ENCODE data around the gene TSHZ2. TPM values are rescaled to one million over a fixed set of nuclear protein-coding genes. Genes with fewer than 3 reads are reported as not detected.

The TSHZ2 gene
- total RNA-seq, 1 donor from 2014 or later, result 22.9 TPM

DNA sequence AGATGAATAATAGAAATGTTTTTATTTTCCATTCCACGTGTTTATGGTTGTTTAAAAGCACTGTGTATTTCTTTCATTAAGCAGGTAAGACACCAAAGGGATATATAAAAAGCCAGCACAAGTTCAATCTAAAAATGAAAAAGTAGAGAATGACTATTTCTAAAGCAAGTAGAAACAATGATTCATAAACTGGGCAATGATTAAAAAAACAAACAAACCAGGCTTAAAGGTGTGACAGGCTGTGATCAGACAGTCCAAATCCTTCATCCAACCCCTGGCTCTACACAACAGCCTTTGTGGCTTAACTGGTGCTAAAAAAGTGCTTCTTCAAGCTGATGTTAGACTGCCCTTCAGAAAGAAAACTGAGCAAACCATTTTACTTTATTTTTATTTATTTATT lies 45.7 kb upstream of the TSHZ2 start:
- no peak for DNase-seq (ENCODE audit: low spot score, unreplicated experiment)
- Mint-ChIP-seq H3K27me3 (no peaks in the 10 kb centered on the region), H3K9me3 (ENCODE audit: low read depth) (no peaks in the 10 kb centered on the region), H3K36me3 (ENCODE audit: insufficient read depth) (no peaks in the 10 kb centered on the region), H3K4me3 (ENCODE audit: low read depth) (no peak overlapping the region), H3K4me1 (ENCODE audit: low read depth) (peaks cover 15% of the 10 kb centered on the region), H3K27ac (no peak overlapping the region)
- TF ChIP-seq, protein P1, sequence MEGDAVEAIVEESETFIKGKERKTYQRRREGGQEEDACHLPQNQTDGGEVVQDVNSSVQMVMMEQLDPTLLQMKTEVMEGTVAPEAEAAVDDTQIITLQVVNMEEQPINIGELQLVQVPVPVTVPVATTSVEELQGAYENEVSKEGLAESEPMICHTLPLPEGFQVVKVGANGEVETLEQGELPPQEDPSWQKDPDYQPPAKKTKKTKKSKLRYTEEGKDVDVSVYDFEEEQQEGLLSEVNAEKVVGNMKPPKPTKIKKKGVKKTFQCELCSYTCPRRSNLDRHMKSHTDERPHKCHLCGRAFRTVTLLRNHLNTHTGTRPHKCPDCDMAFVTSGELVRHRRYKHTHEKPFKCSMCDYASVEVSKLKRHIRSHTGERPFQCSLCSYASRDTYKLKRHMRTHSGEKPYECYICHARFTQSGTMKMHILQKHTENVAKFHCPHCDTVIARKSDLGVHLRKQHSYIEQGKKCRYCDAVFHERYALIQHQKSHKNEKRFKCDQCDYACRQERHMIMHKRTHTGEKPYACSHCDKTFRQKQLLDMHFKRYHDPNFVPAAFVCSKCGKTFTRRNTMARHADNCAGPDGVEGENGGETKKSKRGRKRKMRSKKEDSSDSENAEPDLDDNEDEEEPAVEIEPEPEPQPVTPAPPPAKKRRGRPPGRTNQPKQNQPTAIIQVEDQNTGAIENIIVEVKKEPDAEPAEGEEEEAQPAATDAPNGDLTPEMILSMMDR (IDR thresholded peaks at IDR 0.05; ENCODE audit: unreplicated experiment), result no peak

DNA sequence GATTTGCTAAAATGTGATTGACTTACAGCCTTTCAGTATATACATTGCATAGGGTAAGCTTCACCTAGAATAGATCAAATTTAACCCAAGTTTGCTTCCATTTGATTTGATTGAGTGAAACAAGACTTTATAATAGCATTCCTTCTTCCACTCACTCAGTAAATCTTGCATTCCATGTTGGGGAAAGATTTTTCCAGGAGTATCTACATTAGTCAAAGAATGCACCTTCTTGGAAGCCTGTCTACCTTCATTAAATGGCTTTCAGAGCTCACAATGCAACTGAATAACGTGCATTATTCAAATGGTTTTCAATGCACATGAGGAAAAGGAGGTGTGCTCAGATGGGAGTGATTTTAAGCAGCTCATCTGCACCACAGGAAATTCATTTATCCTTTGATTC lies 38.3 kb upstream of the TSHZ2 start:
- H3K4me3 Mint-ChIP-seq (ENCODE audit: low read depth), result no peak overlapping the region
- H3K9me3 Mint-ChIP-seq (ENCODE audit: low read depth), result peaks cover 6% of the 10 kb centered on the region
- H3K27ac Mint-ChIP-seq, result no peak overlapping the region
- TF ChIP-seq, protein P1 (IDR thresholded peaks at IDR 0.05; ENCODE audit: unreplicated experiment), result no peak
- peaks cover 2% of the 10 kb centered on the region for H3K27me3 Mint-ChIP-seq
- no peak for DNase-seq (ENCODE audit: low spot score, unreplicated experiment)
- H3K4me1 Mint-ChIP-seq (ENCODE audit: low read depth), result peaks cover 5% of the 10 kb centered on the region
- H3K36me3 Mint-ChIP-seq (ENCODE audit: insufficient read depth), result no peaks in the 10 kb centered on the region

DNA sequence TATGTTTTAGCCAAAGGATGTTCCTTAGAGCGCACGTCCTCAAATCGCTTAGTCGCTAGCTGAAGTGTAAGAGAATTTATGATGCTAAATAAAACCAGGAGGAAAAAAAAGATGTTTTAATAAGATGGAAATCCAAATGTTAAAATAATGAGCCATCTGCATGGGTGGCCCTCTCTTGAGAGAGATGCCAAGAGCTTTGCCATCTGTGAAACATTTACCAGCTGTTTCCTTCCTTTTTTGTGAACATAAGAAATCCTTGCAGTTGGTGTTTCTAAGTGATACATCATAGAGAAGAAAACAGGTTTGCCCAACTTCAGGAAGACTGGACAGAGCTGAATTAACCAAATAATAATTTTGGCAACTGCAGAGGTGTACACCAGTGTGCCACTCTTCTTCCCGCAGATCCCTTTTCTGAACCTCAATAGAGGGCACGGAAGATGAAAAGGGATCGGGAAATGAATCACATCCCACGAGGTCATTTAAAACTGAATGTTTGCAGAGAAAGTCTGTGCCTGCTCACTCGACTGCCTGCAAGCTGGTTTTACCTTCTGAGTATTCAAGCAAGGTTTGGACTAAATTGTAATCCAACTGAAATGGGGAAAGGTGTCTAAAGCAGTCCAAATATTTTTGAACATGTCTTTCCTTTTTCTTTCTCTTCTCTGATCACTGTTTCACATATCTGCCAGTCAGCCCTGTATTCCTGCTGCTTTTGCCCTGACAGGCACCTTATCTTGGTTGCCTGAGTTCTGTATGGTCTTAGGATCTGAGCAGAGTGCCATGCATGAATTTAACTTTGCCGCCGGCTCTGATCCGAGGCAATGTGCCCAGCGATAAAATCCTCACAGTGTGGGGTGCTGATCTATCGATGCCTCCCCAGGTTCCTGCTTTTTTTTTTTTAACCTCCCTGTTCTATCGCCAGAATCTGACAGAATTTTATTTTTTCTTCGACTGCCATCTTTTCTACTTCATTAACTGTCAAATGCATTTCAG lies 35.5 kb upstream of the TSHZ2 start:
- H3K4me1 Mint-ChIP-seq (ENCODE audit: low read depth), result peaks cover 5% of the 10 kb centered on the region
- no peak overlapping the region for H3K4me3 Mint-ChIP-seq (ENCODE audit: low read depth)
- H3K9me3 Mint-ChIP-seq (ENCODE audit: low read depth), result peaks cover 6% of the 10 kb centered on the region
- TF ChIP-seq, protein P1 (IDR thresholded peaks at IDR 0.05; ENCODE audit: unreplicated experiment), result no peak
- H3K27me3 Mint-ChIP-seq, result peaks cover 2% of the 10 kb centered on the region
- no peak for DNase-seq (ENCODE audit: low spot score, unreplicated experiment)
- no peaks in the 10 kb centered on the region for H3K36me3 Mint-ChIP-seq (ENCODE audit: insufficient read depth)
- no peak overlapping the region for H3K27ac Mint-ChIP-seq

DNA sequence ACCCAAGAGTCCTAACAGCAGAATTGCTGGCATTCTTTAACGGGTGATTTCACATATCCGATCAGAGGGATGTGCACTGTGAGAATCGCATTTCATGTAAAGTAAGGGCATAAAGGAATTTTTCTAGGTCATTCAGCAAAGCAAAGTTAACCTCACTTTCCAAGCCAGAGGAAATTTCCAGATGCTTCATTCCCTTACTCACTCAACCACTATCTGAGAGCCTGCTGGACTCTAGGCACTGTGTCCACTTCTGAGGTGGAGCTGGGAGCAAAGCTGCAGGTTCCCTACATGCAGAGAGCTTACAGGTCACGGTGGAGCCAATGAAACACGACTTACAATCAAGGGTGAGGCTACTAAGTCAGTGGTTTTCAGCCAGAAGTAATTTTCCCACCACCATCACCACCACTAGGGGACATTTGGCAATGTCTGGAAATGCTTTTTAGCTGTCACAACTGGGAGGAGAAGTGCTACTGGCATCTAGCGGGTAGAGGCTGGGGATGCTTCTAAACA lies 34.5 kb upstream of the TSHZ2 start:
- H3K27me3 Mint-ChIP-seq, result peaks cover 2% of the 10 kb centered on the region
- peaks cover 5% of the 10 kb centered on the region for H3K4me1 Mint-ChIP-seq (ENCODE audit: low read depth)
- DNase-seq (ENCODE audit: low spot score, unreplicated experiment), result no peak
- H3K36me3 Mint-ChIP-seq (ENCODE audit: insufficient read depth), result no peaks in the 10 kb centered on the region
- no peak overlapping the region for H3K4me3 Mint-ChIP-seq (ENCODE audit: low read depth)
- peaks cover 6% of the 10 kb centered on the region for H3K9me3 Mint-ChIP-seq (ENCODE audit: low read depth)
- no peak overlapping the region for H3K27ac Mint-ChIP-seq
- TF ChIP-seq, protein P1 (IDR thresholded peaks at IDR 0.05; ENCODE audit: unreplicated experiment), result peak; percentile 8

DNA sequence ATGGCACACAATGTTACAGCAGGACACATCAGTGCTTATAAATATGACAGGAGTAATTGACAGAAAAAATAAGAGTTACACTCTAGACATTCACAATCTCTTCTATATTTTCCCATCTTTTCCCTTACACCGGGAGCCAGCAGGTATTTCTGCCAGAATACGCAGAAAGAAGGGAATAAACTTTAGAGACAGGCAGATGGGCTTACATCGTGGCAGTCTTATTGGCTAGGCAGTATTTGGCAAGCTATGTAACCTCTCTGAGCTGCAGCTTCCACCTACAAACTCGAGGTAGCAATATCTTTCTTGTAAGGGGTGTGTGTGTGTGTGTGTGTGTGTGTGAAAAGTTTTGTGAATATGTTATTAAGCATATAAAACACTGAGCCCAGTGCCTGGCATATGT lies 33.0 kb upstream of the TSHZ2 start:
- Mint-ChIP-seq H3K4me3 (ENCODE audit: low read depth) (no peak overlapping the region), H3K27ac (no peak overlapping the region), H3K9me3 (ENCODE audit: low read depth) (peaks cover 6% of the 10 kb centered on the region)

More for the DNA sequence above, 33.0 kb upstream of the TSHZ2 start:
- H3K36me3 Mint-ChIP-seq (ENCODE audit: insufficient read depth), result no peaks in the 10 kb centered on the region
- H3K4me1 Mint-ChIP-seq (ENCODE audit: low read depth), result peaks cover 5% of the 10 kb centered on the region
- peaks cover 2% of the 10 kb centered on the region for H3K27me3 Mint-ChIP-seq
- no peak for DNase-seq (ENCODE audit: low spot score, unreplicated experiment)
- TF ChIP-seq, protein P1 (IDR thresholded peaks at IDR 0.05; ENCODE audit: unreplicated experiment), result no peak

Data from progenitor cell of endocrine pancreas (in vitro differentiated cells).